ENCODE data around the gene PLEKHN1. TPM values are rescaled to one million over a fixed set of nuclear protein-coding genes. Genes with fewer than 3 reads are reported as not detected.

The PLEKHN1 gene
- total RNA-seq, result under 1 TPM in 1 of 2 donors, not detected in 1; 0.59 TPM

- Histone ChIP-seq H3K36me3 (no peaks in the 10 kb centered on the region), H3K4me3 (peak within 1 kb of the TSS; percentile 57 to 59), H3K27ac (peak within 1 kb of the TSS; percentile 34 to 58), H3K9me3 (no peaks in the 10 kb centered on the region), H3K27me3 (peaks cover 4 to 12% of the 10 kb centered on the region in 2 donors), H3K4me1 (peaks cover 0 to 22% of the 10 kb centered on the region in 2 donors)
- no peak for TF ChIP-seq CTCF (IDR thresholded peaks at IDR 0.05)
- no peak for DNase-seq (ENCODE audit: low spot score)
Observed at GRCh38 chr1:966135-966703, at the start of gene PLEKHN1. TSS of gene PLEKHN1 (plus strand) at chr1:966482. CDS start at chr1:966532, 50 bp downstream.

- H3K4me1 ChIP-seq, result peaks cover 0 to 22% of the 10 kb centered on the region in 2 donors
- no peaks in the 10 kb centered on the region for H3K27me3 ChIP-seq
- no peak for TF ChIP-seq CTCF (IDR thresholded peaks at IDR 0.05)
- no peaks in the 10 kb centered on the region for H3K36me3 ChIP-seq
- no peak for DNase-seq (ENCODE audit: low spot score)
- no peak overlapping the region for H3K27ac ChIP-seq
- H3K4me3 ChIP-seq, result no peak overlapping the region
- H3K9me3 ChIP-seq, result no peaks in the 10 kb centered on the region
Observed at GRCh38 chr1:917076-917459, 49.2 kb upstream of the PLEKHN1 start.

GRCh38 chr1:917466-918091, 48.7 kb upstream of the PLEKHN1 start:
- no peak for TF ChIP-seq CTCF (IDR thresholded peaks at IDR 0.05)
- Histone ChIP-seq H3K36me3 (no peaks in the 10 kb centered on the region), H3K9me3 (no peaks in the 10 kb centered on the region), H3K4me1 (peaks cover 0 to 22% of the 10 kb centered on the region in 2 donors), H3K27me3 (no peaks in the 10 kb centered on the region), H3K27ac (no peak overlapping the region), H3K4me3 (no peak overlapping the region)
- DNase-seq (ENCODE audit: low spot score), result no peak

GRCh38 chr1:918353-918752, 47.9 kb upstream of the PLEKHN1 start:
- DNase-seq (ENCODE audit: low spot score), result no peak
- Histone ChIP-seq H3K27ac (no peak overlapping the region), H3K4me1 (peaks cover 0 to 26% of the 10 kb centered on the region in 2 donors), H3K9me3 (no peaks in the 10 kb centered on the region), H3K4me3 (no peak overlapping the region), H3K36me3 (no peaks in the 10 kb centered on the region), H3K27me3 (no peaks in the 10 kb centered on the region)
- no peak for TF ChIP-seq CTCF (IDR thresholded peaks at IDR 0.05)

GRCh38 chr1:918843-919242, 47.4 kb upstream of the PLEKHN1 start:
- TF ChIP-seq CTCF (IDR thresholded peaks at IDR 0.05), result no peak
- H3K4me1 ChIP-seq, result peaks cover 0 to 30% of the 10 kb centered on the region in 2 donors
- DNase-seq (ENCODE audit: low spot score), result no peak
- no peaks in the 10 kb centered on the region for H3K27me3 ChIP-seq
- H3K9me3 ChIP-seq, result no peaks in the 10 kb centered on the region
- H3K4me3 ChIP-seq, result no peak overlapping the region
- H3K36me3 ChIP-seq, result no peaks in the 10 kb centered on the region
- H3K27ac ChIP-seq, result no peak overlapping the region
